GM19193 (cell line): ENCODE data around the gene NID2.

Experiments
- POLR2A ChIP-seq: IDR thresholded peaks from 4 replicates; pipeline ENCODE4 v1.6.1; 2011; ENCODE audit not compliant: insufficient read depth, insufficient read length; ENCODE audit errors: extremely low read depth

Gene NID2

DNA sequence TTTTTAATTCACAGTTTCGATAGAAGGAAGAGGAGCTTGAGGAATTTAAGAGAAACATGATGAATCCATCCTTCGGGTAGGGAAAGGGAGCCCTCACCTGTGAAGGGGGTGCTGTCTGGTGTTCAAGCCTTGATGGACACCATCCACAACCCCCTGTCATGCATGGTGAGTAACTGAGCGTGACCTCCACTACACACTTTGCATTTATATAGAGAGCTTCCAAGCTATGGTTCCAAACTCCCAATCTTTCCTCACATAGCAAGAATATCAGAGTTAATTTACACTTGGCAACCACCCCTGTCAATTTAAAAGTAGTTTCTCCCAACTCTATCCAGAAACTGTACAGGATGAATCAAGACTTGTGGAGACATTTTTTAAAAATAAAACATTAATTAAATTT, 13.1 kb upstream of the NID2 start:
- no peak for TF ChIP-seq POLR2A

DNA sequence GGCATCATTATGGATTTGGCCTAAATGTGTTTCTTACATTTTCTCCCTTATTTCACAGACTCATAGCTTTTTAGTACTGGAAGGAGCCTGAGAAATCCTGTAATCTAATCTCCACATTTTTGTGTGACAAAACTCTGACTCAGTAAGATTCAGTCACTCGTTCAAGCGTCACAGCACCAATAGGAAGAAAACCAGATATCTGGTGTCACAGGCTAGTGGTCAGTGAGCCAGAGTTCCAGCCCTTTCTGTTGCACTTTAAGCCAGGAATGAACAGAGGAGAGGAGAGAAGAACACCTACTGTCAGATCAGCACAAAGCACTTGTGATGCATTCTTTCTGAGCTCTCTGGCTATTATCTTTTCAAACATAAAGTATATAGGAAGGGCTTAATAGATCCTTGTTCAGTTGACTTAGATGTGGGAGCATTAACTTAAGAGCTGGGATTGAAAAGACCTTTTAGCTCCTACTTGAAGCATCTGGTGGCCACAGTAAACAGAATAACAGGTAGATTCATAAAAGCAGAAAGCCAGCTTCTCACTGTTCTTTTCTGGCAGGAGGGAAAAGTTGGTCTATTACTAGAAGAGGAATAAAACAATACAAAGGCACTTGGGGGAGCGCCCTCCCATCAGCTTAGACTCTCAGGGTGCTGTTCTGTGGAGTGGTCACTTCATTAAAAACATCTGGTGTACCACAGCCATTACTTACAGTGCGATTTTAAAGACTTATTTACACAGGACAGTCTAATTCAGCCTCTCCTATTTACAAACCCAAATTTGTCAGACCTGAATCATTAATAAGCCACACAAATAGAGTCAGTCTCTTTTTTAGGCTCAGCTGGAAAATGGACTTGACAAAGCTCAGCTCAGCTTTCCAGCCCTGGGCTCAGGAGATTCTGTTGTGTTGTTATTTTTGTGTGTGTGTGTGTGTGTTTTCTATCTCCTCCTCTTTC, 12.2 kb upstream of the NID2 start:
- TF ChIP-seq POLR2A = no peak

DNA sequence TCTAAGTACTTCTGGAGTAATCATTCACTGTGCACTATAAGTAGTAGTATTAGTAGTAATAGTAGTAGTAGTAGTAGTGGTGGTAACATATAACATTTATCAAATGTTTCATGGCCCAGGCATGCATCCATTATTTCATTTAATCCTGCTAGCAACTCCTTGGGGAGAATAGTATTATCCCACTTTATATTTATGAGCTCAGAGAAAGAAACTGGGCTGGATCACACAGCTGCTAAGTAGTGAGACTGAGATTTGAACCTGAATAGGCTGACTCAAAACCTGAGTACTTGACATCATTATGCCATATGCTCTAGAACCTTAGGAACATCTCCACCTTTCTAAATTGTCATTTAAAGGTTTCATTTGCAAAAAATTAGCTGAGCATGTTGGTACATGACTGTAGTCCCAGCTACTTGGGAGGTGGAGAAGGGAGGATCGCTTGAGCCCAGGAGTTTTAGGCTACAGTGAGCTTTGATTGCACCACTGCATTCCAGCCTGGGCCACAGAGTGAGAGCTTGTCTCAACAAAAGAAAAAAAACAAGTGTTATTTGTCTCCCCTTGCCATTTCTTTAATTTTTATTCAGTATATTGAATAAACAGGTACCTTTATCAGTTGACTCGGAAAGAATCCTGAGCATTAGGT, 11.4 kb upstream of the NID2 start:
- TF ChIP-seq POLR2A = no peak

DNA sequence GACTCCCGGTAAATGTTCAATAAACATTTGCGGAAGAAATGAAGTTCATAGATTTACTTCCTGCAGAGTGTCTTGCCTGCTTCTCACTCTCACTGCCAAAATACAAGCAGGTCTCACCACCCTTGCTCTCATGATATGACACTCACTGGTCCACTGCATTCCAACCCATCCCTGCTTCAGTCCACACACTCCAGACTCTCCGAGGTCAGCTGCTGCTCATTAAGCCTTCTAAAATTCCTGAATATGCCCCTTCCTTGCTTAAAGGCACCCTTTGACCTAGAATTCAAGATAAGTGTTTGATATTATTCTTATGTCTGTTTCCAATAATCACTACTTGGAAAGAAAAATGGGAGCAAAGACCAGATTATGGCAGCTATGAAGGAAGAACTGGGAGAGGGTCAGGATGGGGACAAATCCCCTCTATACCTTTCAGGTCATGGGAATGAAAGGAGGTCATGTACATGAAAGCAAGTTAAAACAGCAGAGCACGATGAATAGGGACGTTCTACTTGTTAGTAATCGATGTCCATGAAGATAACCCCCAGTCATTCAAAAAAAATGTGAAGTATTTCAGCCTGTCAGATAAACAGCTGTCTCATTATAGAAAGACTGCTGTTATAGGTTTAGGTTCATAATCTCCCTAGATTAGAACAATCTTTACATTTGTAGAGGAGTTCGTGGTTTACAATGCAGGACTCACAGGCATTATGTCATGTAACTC, 10.5 kb upstream of the NID2 start:
- no peak for TF ChIP-seq POLR2A

DNA sequence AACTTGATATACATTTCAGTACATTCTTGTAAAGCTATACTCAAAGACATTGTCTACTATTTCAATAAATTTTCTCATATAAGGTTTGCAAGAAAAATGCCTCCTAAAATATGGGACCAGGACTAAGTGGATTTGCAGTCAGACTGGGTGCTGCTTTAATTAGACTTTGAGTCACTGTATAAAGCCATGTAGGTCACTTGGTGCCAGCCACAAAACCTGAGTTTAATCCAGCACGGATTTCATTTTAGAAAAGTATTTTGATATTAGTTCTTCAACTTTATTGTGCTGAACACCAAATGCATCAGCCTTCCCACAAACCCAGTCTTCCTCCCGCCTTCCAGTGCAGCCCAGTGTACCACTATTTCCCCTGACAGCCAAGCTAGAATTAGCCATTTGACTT, 9.9 kb upstream of the NID2 start:
- no peak for TF ChIP-seq POLR2A

DNA sequence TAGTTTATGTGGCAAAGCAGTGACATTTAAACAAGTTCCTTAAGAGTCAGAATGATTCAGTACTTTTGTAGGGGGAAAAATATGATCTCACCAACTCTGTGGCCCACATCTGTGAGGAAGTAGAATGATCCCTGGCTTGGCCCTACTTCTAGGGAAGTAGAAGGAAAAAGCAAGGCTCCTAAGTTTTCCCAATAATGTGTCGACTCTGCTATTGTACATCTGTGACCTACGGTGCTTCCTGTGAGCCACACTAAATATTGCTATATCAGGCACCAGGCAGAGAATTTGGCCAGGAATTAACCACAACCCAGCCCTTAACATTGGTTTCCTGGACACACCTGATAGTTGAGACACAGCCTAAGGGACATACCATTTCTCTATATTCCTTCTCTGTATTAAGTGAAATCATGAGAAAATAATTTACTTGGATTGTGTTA, 9.3 kb upstream of the NID2 start:
- no peak for TF ChIP-seq POLR2A

DNA sequence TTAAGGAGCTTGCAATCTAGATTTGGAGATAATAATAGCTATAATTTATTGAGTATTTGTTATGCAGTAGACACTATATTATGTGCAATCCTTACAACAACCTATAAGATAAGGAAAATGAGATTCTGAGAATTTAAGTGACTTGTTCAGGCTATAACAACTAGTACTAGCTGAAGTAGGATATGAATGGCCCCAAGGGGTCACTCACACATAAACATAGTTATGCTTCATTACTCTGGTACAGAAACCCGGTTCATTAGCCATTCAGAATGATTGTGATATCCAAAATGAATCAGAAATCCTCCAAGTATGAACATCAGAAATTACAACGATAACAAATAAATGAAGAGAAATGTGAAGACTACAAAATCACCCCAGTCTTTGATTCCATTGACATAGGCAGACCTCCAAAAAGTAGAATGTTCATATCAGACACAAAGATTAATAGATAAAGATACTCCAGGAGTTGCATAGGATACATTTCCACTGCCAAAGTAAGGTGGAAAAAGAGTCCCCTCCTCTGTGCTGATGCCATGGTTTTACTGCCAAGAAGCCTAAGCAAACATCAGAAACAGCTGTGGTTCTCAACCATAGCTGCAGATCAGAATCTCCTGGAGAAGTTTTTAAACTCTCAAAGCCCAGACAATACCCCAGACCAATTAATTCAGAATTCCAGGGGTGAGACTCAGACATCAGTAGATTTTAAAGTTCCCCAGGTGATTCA, 8.6 kb upstream of the NID2 start:
- TF ChIP-seq POLR2A = no peak

DNA sequence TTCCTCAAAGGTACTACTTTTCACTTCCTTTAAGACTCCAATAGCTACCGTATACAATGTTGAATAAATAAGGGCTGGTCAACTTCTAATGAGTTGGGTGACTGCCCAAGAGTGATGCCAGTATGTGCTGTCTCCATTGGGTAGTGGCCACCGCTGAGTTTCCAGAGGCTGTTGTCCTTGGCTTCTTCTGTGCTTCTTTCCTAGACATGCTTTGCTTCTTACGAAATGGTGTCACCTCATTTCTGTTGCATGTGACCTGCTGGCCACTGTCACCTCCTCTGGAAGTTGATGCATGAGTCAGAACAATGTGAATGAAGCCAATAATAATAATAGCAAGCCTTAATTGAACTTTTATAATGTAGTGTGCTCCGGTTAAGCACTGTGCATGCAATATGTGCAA, 7.5 kb upstream of the NID2 start:
- TF ChIP-seq POLR2A = no peak

DNA sequence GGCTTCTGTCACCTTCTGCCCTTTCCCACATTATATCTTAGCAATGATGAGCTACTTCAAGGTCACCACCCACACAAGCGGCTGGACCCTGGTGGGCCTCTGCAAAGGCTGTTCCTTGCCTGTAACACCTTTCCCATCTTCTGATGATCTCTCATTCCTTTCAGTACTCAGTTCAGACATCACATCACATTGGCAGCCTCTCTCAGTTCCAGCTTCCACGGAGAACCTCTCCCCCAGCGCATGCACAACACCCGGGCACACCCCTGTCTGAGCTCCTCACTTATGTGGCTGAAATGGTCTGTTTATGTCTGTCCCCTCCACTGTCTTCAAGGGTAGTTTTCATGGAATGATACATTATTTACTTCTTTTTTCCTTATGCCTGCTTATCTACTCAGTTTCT, 6.5 kb upstream of the NID2 start:
- no peak for TF ChIP-seq POLR2A

DNA sequence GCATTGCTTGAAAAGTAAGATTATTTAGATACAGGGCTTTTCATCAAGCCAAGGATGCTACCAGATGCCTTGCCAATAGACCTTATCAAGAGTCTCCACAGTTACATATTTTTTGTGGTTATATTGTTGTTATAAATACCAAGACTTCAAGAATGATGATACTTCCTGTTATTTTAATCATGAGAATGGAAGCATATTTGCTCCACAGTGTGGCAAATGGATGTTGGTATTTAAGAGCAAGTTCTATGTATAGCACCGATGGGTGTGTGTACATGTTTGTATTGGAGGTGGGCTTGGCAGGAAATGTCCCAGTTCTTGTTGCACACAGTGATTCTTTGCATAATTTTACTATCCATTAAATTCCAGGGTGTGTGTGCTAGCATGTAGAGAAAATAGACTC, 4.4 kb upstream of the NID2 start:
- no peak for TF ChIP-seq POLR2A

DNA sequence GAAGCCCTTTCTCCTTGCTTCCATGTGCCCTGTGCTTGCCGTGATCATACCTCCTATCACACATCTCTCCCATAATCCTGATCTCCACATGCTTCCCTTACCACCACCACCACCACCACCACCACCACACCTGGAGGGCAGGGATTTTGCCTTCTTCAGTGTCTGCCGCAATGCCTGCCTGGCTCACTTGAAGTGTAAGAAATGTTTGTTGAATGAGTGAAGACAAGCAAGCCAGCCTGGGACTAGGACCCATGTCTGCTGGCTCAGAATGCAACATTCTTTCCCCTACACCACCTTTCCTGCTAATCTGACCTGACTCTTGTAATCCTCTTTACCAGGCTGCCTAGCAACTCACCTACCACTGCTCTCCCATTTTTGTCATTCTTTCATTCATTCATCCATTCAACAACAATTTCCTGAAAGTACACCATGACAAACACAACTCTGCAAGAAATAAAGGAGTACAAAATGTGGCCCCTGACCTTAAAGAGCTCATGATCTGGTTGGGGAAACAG, 3.5 kb upstream of the NID2 start:
- TF ChIP-seq POLR2A = no peak

DNA sequence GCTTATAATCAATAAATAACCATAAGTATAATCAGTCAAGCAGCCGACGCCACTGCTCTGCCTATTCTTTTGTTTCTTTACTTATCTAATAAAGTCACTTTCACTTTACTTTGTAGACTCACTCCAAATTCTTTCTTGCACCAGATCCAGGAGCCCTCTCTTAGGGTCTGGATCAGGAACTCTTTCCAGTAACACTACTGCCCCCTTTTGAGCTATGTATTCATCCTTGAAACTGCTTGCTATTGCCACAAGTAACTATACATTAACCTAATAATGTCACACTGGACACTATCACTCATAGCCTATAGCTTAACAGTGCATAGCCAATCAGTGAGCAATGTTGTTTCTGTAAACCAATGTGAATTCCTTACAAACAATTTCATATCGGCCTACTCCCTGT, 2.8 kb upstream of the NID2 start:
- no peak for TF ChIP-seq POLR2A

DNA sequence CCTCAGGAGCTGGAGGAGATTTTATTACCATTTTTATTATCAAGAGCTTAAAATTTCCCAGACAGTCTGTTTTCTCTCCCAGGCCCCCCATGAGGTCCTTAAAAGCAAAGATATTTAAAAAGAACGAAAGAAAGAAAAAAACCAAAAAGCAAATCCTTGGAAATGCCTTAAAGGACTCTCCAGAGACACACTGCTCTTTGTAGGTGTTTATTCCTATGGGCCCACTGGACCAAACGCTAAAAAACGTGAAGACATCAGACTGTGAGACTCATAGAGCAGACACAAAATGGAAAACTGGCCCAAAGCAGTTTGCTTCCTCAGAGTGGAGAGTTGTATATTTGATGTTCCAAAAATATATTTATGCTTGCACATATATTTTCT, 1.2 kb upstream of the NID2 start:
- TF ChIP-seq POLR2A = no peak

DNA sequence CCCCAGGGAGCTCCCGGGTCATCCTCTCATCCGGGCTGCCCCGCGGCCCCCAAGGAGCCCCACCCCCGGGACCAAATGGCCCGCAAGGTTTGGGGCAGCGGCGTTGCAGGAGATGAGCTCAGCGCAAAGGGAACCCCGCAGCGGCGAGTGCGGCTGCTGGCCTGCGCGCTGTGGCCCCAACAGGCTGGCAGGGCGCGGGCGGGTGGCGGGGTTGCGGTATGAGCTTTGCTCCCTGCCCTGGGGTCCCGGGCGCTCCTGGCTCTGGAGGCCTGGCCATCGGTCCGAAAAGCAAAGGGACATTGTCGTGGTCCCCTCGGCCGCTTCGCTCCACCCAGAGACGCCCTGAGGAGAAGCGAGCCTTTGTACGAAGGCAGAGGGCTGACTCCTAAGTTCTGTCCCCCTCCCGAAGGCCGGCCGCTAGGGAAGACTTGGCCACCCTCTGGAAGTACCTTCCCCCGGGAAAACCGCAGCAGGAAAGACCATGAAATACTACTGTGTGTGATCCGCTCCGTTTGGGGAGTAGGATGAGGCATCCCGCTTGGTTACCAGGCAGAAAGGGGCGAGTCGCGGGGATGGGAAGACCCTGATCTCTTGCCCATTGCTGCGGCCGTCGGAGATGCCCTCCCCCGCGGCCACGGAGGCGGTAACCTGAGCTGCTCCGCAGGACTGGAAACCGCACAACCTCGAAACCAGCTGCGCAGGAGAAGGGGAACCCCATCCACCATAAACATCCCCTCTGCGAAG, 620 bp upstream of the NID2 start:
- no peak for TF ChIP-seq POLR2A

DNA sequence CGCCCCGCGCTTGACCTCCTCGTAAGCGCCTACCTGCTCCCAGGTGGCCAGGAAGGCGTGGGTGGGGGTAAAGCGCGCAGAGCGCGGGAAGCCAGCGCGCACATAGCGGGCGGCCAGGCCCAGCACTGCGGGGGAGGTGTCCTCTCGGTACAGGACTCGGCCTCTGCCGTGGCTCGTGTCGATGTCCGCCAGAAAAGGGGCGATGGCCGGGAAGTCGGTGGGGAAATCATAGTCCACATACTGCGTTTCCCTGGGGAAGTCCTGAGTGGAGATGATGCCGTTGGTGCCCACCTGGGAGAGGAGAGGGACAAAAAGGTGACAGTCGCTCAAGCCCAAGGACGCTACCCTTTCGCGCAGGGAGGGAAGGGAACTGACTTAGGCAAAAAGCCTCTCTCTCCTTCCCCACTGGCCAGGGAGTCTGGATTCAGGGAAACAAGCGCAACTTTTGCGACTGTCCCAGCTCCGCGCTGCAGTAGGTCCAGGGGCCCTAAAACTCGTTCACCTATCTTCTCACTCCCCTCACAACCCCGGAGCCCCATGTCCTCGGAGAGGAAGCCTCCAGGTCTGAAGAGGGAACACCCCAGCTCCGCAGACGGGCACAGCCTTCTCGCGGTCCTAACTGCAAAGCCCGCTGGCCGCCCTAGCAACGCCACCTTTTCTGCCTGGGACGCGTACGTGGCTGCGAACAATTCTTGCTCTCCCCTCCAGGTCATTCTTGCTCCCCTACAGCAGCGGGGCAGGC, 815 bp downstream of the NID2 start:
- no peak for TF ChIP-seq POLR2A
